ENCODE measurements around the gene PLIN4.
A peak's percentile ranks its signal among the peaks of the same experiment; 100 is the strongest.

Gene PLIN4

GRCh38 chr19:4504891-4505569 is 13.3 kb downstream of the PLIN4 start:
- DNase-seq = peak; percentile 82

DNA sequence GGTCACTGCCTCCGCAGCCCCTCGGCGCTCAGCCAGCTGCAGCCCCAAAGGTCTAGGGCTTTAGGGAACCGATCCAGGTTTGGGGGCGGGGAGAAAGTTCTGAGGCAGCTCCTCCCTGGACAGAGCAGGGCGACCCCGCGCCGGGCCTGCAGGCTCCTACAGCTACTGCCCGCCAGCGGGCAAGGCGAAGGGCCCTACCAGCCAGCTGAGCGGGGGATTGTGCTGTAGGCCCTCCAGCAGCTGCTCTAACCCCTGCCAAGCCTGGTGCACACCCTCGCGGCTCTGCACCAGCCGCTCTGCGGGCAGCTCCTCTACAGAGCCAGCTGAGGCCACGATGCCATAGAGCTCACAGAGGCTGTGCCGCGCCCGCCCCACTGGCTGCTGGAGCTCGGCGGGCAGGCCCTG is 14.0 kb downstream of the PLIN4 start:
- peak; percentile 26 for DNase-seq

DNA sequence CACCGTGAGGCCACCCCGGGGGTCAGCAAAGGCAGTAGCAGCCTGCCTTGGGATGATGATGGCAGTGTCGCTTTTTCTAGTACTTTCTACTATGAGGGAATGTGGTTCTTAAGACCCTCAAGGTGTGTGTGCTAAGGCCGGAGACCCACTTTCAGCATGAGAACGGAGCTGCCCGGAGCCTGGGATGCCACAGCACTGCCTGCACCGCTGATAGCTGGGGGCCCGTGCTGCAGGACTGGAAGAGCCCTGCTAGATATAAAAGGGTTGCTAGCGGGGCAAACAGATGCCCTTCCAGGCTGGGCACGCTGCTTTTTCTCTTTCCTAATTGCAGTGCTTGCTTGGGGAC is 14.5 kb downstream of the PLIN4 start:
- DNase-seq = no peak

DNA sequence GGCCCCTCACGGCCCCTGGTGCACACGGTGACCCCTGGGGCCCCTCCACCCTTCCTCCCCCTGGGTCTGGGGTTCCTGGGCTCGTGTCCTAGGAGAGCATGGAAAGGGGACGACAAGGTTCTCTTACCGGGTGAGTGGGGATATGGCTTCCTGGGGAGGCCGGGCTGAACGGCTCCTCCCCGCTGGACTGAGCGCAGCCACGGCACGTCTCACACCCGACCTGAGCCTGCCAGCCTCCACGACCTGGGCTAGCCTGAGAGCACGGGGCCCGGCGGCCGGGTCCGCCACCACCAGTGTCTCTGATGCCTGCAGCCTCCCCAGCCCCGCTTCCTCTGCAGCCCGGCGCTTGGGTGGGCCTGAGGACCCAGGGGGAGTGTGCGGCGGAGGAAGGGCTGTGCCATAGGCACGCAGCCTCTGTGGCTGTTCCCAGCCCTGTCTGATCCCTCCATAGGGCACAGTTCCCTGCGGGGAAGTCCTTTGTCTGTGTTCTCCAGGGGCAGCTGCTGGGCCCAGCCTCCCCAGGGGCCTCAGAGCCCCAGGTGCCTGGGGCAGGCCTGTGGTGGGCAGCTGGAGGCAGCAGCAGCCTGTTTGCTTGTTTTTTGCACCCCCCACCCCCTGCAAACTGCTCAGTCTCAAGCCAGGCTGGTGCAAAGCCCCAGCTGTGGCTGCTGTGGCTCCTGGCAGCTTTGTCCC is 15.0 kb downstream of the PLIN4 start:
- no peak for DNase-seq

DNA sequence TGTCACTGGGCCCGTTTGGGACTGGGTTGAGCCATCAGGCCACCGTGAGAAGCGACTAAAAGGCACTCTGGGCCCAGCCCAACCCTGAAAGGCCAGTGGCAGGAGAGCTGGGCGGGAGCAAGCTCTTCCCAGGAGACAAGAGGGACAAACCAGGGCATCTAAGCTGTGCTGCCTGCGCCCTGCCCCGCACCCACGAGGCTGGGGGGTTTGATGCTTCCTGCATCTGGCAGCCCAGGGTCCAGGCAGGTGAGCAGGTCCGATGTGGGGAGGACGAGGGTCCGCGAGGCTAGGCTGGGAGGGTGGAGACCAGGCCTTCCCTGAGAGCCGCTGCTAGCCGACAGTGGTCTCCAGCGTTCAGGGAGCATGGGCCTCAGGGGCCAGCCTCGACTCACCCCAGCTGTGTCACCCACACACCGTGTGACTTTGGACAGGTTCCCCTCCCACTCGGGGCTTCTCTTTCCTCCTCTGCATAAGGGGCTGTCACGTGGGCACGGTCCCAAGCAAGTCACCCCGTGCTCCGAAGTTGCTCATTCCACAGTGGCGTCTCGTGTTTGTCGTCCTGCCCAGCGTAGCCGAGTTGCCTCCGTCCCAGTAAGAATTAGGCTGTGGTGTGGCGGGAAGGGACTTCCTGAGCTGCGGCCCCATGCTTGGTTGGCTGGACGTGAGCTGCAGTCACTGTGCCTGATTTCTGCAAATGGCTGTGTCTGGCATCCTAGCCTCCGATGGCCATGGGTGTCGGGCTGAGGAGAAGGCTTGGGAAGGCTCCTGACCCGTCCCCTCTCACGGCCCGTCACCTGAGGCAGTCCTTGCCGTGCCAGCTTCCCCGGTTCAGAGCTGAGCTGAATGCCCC is 15.8 kb downstream of the PLIN4 start:
- no peak for DNase-seq

DNA sequence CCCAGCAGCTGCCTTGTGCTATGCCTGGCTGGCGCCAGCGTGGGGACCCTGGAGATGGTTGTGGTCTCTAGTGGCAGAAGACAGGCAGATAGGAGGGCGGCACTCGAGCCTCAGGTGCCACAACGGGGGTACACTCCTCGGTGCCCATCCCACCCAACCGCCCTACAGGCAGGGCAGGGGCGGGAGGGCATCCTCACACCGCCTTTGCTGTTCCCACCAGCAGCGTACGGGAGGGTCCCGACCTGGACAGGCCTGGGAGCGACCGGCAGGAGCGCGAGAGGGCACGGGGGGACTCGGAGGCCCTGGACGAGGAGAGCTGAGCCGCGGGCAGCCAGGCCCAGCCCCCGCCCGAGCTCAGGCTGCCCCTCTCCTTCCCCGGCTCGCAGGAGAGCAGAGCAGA is 16.6 kb downstream of the PLIN4 start:
- no peak for DNase-seq

DNA sequence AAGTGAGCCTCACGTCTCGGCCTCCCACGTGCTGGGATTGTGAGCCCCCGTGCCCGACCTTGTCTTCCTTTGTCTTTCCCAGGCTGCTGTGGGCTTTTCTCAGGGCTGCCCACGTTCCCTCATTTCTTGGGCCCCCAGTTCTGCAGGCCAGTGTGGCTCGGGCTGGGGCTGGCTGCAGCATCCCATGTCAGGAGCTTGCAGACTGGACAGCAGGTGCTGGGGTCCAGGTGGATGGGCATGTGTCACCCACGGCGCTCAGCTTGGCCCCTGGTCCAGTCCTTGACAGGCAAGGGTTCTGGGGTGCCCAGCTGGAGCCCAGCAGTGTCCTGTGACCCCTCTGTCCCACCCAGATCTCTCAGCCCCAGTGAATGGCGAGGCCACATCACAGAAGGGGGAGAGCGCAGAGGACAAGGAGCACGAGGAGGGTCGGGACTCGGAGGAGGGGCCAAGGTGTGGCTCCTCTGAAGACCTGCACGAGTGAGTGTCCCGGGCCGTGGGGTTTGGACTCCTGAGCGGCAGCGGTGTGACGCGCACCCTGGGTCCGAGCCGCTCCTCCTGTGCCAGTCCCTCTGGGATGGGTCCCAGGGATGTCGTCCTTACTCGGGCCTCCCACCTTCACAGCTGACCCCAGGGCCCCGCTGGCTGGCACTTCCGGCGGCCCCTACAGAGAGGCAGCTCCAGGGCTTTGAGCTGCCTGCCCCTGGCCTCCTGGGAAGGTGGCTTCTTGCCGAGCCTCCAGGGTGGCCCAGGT is 17.3 kb downstream of the PLIN4 start:
- no peak for DNase-seq

GRCh38 chr19:4499855-4500254 is 18.4 kb downstream of the PLIN4 start:
- no peak for DNase-seq

DNA sequence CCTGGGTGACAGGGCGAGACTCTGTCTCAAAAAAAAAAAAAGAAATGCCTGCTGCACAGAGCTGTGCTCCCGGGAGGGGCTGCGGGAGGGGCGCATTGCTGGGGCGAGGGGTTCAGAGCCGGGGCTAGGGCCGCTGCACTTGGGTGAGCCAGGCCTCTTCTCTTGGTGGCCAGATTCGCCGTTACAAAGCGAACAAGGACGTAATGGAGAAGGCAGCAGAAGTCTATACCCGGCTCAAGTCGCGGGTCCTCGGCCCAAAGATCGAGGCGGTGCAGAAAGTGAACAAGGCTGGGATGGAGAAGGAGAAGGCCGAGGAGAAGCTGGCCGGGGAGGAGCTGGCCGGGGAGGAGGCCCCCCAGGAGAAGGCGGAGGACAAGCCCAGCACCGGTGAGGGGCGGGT is 19.0 kb downstream of the PLIN4 start:
- no peak for DNase-seq

GRCh38 chr19:4498694-4499093 is 19.6 kb downstream of the PLIN4 start:
- DNase-seq = no peak

DNA sequence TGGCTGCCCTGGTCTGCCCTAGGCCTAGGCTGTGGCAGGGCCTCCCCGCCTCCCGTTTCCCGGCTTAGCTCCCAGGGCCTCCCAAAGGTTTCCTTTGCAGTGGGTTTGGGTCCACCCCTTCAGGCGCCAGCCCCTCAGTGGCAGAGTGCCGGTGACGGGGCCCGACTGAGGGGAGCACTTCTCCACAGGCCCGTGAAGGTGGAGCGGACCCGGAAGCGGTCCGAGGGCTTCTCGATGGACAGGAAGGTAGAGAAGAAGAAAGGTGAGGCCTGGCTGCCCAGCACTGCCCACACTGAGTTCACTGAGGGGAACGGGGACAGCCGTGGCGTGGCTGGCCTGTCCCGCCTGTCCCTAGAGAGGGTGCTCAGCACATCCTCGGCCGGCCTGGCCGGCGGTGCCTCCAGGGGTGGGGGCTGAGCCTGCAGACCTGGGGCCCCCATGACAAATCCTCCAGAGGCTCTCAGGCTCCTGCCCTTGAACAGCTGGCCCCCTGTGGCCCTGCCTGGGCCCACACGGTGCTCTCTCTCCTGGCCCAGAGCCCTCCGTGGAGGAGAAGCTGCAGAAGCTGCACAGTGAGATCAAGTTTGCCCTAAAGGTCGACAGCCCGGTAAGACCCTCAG is 20.4 kb downstream of the PLIN4 start:
- DNase-seq = no peak

DNA sequence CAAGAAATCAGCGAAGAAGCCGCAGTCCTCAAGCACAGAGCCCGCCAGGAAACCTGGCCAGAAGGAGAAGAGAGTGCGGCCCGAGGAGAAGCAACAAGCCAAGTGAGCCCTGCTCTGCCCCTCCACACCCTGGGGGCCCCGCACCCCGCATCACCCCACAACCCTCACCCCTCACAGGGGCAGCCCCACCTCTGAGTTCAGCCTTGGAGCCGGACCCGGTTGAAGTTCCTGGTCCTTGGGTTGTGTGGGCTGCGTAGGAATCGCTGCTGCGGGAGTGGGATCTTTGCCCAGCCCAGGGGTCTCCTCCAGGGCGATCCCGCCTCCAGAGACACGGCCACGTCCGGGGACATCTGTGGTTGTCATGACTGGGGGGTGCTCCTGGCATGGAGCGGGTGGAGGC is 22.0 kb downstream of the PLIN4 start:
- no peak for DNase-seq

DNA sequence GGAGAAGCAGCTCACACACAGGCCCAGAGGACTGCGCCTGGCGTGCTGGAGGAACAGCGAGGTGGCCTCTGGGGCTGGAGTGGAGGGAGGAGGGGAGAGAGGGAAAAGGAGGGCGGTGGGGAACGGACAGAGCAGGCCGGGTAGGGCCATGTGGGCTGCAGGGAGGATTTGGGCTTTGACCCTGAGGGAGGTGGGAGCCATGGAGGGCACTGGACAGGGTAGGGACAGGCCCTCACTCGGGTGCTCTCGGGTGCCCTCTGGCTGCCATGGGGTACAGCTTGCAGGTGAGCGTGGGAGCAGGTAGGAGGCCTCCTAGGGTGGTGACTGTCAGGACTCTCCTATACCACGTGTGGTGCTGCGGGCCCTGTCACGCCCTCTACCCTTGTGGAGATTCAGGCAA is 22.8 kb downstream of the PLIN4 start:
- no peak for DNase-seq

GRCh38 chr19:4494691-4495064 is 23.6 kb downstream of the PLIN4 start:
- no peak for DNase-seq

DNA sequence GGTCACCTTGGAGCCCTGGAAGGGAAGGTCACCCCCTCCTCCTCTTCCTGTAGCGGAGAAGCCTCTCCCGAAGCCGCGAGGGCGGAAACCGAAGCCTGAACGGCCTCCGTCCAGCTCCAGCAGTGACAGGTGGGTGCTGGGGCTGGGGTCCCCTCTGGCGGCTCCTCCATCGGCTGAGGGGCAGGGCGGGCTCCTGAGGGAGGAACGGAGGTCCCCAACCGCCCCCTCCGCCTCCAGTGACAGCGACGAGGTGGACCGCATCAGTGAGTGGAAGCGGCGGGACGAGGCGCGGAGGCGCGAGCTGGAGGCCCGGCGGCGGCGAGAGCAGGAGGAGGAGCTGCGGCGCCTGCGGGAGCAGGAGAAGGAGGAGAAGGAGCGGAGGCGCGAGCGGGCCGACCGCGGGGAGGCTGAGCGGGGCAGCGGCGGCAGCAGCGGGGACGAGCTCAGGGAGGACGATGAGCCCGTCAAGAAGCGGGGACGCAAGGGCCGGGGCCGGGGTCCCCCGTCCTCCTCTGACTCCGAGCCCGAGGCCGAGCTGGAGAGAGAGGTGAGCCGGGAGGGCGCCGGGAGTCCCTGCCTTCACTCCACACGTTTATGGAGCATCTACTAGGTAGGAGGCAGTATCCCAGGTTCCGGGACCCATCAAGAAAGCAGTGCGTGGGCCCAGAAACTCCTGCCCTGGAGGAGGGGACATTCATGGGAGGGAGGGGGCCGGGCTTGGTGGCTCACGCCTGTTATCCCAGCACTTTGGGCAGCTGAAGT is 24.2 kb downstream of the PLIN4 start:
- no peak for DNase-seq

- DNase-seq = no peak
Observed at GRCh38 chr19:4493104-4493928, 25.0 kb downstream of the PLIN4 start.

- DNase-seq = no peak
Observed at GRCh38 chr19:4492337-4493103, 25.8 kb downstream of the PLIN4 start.

DNA sequence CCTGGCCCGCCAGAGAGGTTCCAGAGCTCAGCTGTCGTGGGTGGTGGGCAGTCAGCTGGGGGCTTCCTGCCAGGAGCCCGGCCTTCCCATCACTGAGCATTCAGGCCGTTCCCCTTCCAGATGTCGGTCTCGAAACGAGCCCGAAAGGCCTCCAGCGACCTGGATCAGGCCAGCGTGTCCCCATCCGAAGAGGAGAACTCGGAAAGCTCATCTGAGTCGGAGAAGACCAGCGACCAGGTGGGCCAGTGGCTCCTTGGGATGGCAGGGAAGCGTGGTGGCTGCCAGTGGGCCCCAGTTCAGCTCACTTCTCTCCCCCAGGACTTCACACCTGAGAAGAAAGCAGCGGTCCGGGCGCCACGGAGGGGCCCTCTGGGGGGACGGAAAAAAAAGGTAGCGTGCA is 26.8 kb downstream of the PLIN4 start:
- DNase-seq = no peak

GRCh38 chr19:4488496-4488895 is 29.8 kb downstream of the PLIN4 start:
- no peak for DNase-seq

DNA sequence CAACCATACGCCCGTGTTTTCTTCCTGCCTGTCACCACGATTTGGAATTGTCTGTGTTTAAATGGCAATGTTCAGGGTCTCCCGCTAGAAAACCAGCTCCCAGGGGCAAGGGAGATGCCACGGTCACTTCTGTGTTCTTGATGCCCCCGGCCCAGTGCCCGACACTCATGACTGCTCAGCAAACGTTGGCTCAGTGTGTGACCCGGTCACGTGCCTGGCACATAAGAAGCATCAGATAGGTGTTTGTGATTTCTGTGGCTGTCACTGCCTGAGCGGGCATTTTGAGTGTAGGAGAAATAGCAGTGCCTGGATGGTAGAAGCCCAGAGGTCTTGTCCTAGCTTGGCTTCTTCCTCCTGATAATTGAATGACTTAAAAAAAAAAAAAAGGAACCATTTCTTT is 30.7 kb downstream of the PLIN4 start:
- DNase-seq = no peak

All from MV-4-11 (cell line).